Measurements from ENCODE around the gene SLC17A5. TPM values are rescaled to one million over a fixed set of nuclear protein-coding genes. Genes with fewer than 3 reads are reported as not detected.
"Not testable (repeated sequence)": the region's sequence is repeated elsewhere in the genome, so short reads cannot be mapped to it uniquely, and the experiment has no call there.

The SLC17A5 gene
- total RNA-seq, 2 donors from 2014 or later, result 39.3 to 48.3 TPM

DNA sequence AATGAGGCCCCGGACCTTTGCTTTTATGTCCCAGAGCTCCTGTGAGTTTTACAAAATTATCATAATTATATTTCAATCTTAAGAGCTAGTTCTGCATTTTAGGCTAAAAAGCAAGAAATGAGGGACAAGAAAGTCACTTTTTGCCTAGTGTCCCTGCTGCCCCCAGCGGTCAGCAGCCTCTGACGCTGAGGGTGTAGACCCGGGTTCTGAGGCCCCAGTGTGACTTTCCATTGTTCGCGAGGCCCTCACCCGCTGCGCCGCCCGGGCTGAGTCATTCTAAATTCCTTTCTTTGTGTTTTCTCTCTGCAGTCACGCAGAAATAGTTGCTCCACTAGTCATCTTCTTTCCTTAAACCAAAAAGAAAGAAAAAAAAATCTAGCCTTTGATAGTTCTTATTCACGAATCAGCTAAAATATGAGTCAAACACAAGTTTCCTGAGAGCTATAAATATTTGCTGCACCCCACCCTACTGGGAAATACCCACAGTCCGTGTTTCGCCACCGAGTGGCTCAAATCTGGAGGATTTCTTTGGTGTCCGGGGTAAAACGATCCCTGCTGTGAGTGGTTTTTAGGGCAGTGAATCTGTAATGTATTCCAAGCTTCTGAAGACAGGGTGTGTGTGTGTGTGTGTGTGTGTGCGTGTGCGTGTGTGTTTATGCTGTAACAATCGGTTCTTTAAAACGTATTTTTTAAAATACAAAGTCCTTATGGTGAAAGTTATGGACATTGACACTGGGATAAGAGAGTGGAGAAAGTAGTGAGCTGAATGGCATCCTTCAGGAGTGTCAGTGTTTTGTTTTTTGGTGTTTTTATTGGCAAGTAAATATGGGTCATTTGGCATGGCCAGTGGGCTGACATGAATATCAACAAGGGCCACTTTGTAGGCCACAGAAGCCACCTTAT, 73.3 kb downstream of the SLC17A5 start:
- intact Hi-C loops (cut with DNase I, micrococcal nuclease), result loop anchor here in 1 of 2 donors (5.0 kb wide), 1 partner anchor 63 kb away; no protein-coding TSS in a partner anchor
- peak; percentile 54 for ATAC-seq

DNA sequence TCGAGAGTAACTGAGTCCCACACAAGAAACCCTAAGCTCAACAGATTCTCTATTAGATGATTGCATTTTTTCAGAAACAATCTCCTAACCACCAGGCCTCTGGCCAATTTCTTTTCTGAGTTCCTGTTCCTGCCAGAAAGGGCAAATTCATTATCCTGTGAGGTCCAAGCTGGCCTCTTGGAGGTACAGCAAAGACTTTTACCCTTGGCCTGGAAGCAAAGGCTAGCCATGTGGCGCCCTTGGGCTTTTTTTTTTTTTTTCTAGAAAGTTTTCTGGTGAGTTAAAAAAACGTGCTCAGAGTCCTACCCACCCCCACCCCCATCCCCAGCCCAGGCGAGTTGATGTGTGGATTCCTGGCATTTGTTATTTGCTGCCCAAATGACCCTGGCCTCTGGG, 73.9 kb downstream of the SLC17A5 start:
- intact Hi-C loops (cut with DNase I, micrococcal nuclease), result loop anchor here in 1 of 2 donors (5.0 kb wide), 1 partner anchor 63 kb away; no protein-coding TSS in a partner anchor
- DNase-seq (peak in 1 of 2 donors; percentile 33), ATAC-seq (peak; percentile 13)

More for the DNA sequence above, 73.3 kb downstream of the SLC17A5 start:
- DNase-seq, result peak; percentile 62 to 78

DNA sequence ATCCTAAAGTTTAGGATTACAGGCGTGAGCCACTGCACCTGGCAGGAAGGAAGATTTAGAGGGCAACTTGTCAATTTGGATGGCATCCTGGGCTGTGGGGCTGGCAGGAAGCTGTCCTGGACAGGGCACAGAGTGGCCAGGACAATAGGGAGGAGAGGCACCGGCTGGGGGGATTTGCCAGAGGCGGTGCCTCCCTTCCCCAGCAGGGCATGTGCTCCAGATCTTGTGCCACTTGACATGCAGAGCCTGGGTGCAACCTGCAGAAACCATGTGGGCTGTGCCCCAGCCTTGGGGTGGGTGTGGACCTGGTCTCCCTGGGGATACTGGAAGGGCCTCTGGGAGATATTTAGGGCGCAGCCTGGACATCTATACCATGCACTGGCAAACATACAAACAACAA, 74.4 kb downstream of the SLC17A5 start:
- intact Hi-C loops (cut with DNase I, micrococcal nuclease), result no loop called here
- peak in 1 of 2 donors; percentile 34 for DNase-seq
- no peak for ATAC-seq

DNA sequence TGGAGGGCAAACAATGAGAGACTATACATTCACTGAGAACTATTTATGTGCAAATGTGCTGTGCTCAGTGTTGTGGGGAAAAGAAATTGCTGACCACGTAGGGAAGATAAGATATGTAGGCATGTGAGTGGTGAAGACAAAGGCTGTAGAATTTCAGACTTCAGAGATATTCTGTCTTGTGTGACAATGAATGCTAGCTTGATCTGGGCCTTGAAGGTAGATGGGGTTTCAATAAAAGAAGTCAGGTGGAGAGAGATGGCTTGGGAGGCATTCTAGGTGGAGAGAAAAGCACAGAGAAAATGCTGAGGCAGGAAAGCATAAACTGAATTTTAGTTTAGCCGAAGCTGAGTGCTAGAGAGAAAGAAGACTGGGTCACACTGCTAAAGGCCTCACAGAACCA, 76.1 kb downstream of the SLC17A5 start:
- ATAC-seq, result no peak

DNA sequence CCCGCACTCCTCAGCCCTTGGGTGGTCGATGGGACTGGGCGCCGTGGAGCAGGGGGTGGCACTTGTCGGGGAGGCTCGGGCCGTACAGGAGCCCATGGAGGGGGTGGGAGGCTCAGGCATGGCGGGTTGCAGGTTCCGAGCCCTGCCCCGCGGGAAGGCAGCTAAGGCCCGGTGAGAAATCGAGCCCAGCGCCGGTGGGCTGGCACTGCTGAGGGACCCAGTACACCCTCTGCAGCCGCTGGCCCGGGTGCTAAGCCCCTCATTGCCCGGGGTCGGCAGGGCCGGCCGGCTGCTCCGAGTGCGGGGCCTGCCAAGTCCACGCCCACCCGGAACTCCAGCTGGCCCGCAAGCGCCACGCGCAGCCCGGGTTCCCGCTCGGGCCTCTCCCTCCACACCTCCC, 81.3 kb downstream of the SLC17A5 start:
- ATAC-seq; DNase-seq; intact Hi-C loops (cut with DNase I, micrococcal nuclease): not testable (repeated sequence)

More for the DNA sequence above, 76.1 kb downstream of the SLC17A5 start:
- no peak for DNase-seq
- intact Hi-C loops (cut with DNase I, micrococcal nuclease), result no loop called here

DNA sequence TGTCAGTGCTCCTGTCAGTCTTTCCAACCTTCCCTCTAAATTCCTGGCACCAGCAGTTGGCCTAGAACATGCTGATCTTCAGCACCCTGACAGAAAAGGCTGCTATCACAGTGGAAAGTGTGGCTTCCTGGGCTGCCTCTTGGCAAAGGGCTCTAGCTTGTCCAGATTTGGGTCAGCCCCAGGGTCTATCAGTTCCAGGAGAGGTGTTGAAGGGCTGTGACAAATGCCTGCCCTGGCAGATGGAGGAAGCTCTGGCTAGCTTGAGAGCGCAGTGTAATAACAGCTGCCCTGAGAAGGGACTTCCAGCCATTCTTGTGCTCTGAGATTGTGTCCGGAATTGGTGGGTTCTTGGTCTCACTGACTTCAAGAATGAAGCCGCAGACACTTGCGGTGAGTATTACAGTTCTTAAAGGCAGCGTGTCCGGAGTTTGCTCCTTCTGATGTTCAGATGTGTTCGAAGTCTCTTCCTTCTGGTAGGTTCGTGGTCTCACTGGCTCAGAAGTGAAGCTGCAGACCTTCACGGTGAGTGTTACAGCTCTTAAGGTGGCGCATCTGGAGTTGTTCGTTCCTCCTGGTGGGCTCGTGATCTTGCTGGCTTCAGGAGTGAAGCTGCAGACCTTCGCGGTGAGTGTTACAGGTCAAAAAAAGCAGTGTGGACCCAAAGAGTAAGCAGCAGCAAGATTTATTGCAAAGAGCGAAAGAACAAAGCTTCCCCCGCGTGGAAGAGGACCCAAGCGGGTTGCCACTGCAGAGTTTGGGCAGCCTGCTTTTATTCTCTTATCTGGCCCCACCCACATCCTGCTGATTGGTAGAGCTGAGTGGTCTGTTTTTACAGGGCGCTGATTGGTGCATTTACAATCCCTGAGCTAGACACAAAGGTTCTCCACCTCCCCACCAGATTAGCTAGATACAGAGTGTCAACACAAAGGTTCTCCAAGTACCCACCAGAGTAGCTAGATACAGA, 82.3 kb downstream of the SLC17A5 start:
- ATAC-seq; DNase-seq; intact Hi-C loops (cut with DNase I, micrococcal nuclease): not testable (repeated sequence)

DNA sequence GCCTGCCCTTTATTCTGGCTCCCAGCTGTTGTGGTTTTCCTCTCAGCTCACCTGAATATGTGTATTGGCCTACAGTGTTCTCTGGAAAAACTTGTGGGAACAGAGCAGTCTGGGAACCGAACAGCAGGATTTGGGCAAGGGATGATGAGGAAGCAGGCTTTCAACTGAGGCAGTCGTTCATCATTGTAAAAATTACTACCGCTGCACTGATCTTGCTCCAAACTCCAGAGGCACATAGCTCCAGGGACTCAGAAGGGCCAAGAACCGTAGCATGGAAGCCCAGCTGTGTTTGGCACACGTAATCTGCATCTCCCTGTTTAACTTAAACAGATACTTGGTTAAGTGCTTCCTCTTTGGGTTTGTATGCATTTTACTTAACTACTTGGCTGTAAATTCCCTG, 84.7 kb downstream of the SLC17A5 start:
- no peak for DNase-seq
- intact Hi-C loops (cut with DNase I, micrococcal nuclease), result no loop called here
- ATAC-seq, result no peak

DNA sequence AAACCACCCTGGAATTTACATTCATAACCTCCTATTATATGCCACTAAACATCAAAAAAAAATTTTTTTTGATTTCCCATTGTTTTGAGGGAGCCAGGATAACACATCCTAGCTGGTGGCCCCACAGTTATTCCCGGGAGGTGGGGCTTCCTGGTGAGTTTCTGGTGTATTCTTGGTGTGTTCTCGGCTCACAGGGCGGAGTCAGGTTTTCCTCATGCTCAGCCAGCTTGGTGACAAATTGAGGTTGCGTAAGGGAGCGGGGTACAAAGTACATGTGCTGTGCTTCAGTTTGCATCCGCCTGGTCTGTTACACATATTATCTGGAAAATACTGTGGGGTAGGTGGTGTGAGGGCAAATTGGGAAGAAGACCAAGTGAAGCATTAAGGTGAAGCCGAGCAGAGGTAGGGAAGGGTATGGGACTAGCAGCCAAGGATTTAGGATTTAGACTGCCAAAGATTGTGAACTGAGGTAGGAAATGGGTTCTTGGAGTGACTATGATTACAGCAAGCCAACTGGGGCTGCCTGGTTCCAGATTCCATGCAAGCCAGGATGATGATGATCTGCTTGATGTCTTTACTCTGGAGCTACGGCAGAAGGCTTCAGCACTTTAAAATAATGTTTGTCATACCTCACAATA, 86.7 kb downstream of the SLC17A5 start:
- ATAC-seq (peak; percentile 100), DNase-seq (peak; percentile 81 to 92)
- intact Hi-C loops (cut with DNase I, micrococcal nuclease), result no loop called here

DNA sequence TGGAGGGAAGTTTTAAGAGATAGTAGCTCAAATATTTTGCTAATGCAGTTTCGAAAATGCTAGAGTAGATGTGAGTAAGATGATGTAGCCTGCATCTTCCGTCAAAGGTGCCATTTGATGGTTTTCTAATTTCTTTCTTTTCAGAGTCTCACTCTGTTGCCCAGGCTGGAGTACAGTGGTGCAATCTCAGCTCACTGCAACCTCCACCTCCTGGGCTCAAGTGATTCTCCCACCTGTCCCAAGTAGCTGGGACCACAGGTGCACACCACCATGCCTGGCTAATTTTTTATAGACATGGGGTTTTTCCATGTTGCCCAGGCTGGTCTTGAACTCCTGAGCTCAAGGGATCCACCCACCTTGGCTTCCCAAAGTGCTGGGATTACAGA, 87.3 kb downstream of the SLC17A5 start:
- intact Hi-C loops (cut with DNase I, micrococcal nuclease); DNase-seq; ATAC-seq: not testable (repeated sequence)

DNA sequence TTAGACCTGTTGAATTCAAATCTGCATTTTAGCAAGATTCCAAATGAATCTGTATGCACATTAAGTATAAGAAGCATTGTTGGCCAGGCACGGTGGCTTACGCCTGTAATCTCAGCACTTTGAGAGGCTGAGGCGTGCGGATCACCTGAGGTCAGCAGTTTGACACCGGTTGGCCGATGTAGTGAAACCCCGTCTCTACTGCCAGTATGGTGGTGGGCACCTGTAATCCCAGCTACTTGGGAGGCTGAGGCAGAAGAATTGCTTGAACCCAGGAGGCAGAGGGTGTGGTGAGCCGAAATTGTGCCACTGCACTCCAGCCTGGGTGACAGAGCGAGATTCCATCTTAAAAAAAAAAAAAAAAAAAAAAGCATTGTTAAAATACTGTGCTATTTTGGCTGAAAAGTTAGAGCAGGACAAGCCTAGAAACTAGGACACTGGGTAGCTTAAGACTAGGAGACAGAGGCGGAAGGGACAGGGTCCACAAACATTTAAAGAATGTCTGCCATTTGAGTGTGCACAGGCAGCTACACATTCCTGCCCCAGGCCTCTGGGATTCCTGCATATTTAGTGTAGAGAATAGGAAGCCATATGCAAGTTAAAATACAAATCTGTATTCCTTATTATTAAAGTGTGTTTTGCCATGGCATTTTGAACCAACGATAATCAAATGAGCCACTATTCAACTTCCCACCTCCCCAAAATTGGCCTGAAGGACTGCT, 87.9 kb downstream of the SLC17A5 start:
- no peak for DNase-seq

DNA sequence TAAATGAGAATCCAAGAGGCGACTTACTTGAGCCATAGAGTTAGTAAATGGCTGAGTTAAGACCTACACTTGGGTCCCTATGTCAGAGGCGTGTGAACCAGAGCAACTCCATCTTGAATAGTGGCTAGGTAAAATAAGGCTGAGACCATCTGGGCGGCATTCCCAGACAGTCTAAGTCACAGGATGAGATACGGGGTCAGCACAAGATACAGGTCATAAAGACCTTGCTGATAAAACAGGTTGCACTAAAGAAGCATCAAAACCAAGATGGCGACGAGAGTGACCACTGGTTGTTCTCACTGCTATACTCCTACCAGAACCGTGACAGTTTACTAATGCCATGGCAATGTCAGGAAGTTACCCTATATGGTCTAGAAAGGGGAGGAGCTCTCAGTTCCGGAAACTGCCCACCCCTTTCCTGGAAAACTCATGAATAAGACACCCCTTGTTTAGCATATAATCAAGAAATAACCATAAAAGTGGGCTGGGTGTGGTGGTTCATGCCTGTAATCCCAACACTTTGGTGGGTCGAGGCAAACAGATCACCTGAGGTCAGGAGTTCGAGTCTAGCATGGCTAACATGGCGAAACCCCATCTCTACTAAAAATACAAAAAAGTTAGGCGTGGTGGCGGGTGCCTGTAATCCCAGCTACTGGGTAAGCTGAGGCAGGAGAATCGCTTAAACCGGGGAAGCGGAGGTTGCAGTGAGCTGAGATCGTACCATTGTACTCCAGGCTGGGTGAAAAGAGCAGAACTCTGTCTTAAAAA, 89.0 kb downstream of the SLC17A5 start:
- intact Hi-C loops (cut with DNase I, micrococcal nuclease), result no loop called here
- ATAC-seq (no peak), DNase-seq (no peak)

More for the DNA sequence above, 87.9 kb downstream of the SLC17A5 start:
- intact Hi-C loops (cut with DNase I, micrococcal nuclease), result no loop called here
- ATAC-seq, result no peak

DNA sequence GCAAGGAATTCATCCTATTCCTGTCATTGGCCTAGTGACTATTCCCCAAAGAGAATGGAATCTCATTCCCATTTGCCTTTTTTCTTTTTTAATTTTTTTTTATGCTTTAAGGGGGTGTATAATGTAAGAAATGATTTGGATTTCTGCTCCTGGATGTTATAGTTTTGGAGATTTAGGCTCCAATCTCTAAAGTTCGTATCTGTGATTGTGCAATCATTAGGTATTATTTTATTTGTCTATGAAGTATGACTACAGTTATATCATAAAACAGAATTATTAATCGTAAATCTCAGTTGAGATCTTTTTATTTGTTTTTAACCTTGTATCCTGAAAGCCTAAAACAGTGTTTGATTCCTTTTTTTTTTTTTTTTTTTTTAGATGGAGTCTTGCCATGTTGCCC, 91.2 kb downstream of the SLC17A5 start:
- DNase-seq, result no peak
- ATAC-seq, result no peak
- intact Hi-C loops (cut with DNase I, micrococcal nuclease), result no loop called here

DNA sequence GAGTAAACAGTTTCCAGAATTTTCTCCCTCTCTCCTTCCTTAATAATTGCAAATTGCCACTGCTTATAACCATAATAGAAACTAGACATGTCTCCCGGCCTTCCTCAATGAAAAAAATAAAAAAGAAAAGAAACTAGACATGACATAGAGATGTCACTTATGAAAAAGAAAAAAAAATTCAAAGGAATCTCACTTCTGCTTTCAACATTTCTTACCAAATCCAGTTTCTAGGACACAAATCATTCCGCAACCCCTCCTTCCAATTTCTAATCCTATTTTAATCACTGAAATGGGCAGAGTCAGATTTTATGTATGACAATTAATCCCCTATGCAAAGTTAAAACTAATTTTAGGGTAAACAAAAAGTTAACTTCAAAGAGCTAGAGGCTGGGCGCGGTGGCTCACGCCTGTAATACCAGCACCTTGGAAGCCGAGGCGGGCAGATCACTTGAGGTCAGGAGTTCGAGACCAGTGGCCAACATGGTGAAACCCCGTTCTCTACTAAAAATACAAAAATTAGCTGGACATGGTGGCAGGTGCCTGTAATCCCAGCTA, 92.9 kb downstream of the SLC17A5 start:
- ATAC-seq (no peak), DNase-seq (no peak)
- intact Hi-C loops (cut with DNase I, micrococcal nuclease), result no loop called here

DNA sequence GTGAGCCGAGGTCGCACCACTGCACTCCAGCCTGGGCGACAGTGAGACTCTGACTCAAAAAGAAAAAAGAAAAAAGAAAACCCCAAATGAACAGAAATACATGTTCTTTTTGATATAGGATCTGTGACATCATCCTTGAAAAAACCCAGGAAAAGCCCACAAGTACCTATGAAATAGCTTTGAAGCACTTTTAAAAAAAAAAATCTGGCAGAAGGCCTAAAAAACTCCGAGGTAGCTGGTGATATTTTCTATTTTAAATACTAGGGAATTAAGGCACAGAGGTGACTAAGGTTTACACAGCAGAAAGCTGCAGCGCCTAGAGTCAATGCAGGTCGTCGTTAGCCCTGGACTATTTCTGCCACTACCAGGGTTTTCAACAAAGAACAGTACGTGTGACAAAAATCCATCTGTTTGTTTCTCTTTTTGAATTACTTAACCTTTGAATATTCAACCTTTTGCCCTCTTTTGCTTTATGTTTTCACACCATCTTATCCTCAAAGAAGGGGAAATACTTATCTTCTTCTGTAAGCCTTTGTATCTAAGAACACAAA, 93.5 kb downstream of the SLC17A5 start:
- DNase-seq (no peak), ATAC-seq (no peak)
- intact Hi-C loops (cut with DNase I, micrococcal nuclease), result no loop called here

DNA sequence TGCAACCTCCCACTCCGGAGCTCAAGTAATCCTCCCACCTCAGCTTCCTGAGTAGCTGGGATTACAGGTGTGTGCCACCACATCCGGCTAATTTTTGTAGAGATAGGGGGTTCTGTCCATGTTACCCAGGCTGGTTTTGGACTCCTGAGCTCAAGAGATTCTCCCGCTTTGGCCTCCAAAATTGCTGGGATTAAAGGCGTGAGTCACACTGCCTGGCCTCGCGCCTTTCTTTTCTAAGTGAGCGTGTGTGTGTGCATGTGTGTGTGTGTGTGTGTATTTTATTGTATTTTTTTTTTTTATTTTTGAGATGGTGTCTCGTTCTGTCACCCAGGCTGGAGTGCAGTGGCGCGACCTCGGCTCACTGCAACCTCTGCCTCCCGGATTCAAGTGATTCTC, 94.4 kb downstream of the SLC17A5 start:
- intact Hi-C loops (cut with DNase I, micrococcal nuclease); ATAC-seq; DNase-seq: not testable (repeated sequence)

DNA sequence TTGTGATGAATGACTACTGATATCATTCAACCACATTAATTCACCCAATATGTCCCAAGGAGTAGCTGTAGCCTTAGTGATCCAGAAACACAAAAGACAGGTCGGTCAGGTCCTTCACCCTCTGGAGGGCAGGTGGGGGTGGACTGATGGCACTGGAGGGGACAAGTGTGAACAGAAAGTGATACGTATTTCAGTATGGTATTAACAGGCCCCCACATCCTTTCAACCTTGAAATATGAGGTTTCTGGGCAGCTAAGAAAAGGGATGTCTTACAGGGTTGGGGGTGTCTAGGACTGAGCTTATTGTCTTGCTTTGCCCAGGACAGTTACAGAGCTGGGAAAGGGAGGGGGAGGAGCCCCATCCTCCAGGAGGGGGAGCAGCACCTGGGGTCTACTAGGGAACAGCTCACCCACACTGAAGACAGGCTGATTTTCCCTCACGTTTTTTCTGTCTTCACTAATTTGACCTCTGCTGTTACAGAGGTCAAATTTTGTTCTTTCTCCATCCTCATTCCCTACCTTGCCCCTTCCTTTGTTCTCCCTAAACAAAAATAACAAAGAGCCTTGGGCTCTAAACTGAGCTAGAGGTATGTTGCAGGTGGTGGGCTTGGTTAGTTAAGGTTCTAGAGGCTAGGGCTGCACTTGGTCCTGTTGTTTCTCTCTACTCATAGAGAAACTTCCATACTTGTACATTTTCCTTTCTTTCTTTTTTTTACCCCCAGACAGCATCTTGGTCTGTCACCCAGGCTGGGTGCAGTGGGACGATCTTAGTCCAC, 95.0 kb downstream of the SLC17A5 start:
- DNase-seq (no peak), ATAC-seq (no peak)
- intact Hi-C loops (cut with DNase I, micrococcal nuclease), result no loop called here

Data from left colon (tissue), 2 donors.